ENCODE measurements around the gene PEMT.

GRCh38 chr17:17603178-17603894, 11.8 kb upstream of the PEMT start:
- no peak for TF ChIP-seq POLR2AphosphoS5 (IDR thresholded peaks at IDR 0.05; ENCODE audit: low read depth, low read length)
- TF ChIP-seq CTCF (IDR thresholded peaks at IDR 0.05): no peak

Data from Panc1 (cell line).